GM12878 (cell line): Measurements from ENCODE around the gene LRSAM1. TPM values are rescaled to one million over a fixed set of nuclear protein-coding genes. Genes with fewer than 3 reads are reported as not detected.

ENCODE experiments used
- BCLAF1 ChIP-seq: fragments of 450-650 bp; IDR thresholded peaks from 2 replicates; pipeline ENCODE4 v1.6.1; 2017; ENCODE audit warnings: antibody characterized with exemption, mild to moderate bottlenecking, moderate library complexity
- FOXK2 ChIP-seq: fragments of 450-650 bp; IDR thresholded peaks from 2 replicates; pipeline ENCODE4 v1.6.1; 2017; ENCODE audit warnings: mild to moderate bottlenecking, moderate library complexity
- HDAC6 ChIP-seq: fragments of 200-600 bp; sonication (generic); IDR thresholded peaks from one replicate; pipeline ENCODE4 v1.8.0; 2017; ENCODE audit warnings: antibody characterized with exemption; ENCODE audit not compliant: unreplicated experiment
- IRF4 ChIP-seq: IDR thresholded peaks from 2 replicates; pipeline ENCODE4 v1.6.1; 2011; ENCODE audit warnings: low read depth, low read length
- MTA2 ChIP-seq: fragments of 450-650 bp; IDR thresholded peaks from 2 replicates; pipeline ENCODE4 v1.6.1; 2016; ENCODE audit warnings: low read depth, mild to moderate bottlenecking, moderate library complexity
- PBX3 ChIP-seq: IDR thresholded peaks from 2 replicates; pipeline ENCODE4 v1.6.1; 2011; ENCODE audit warnings: mild to moderate bottlenecking, low read depth, low read length, moderate library complexity; ENCODE audit not compliant: insufficient replicate concordance
- POLR2AphosphoS5 ChIP-seq: IDR thresholded peaks from 2 replicates; pipeline ENCODE4 v1.6.1; 2011; ENCODE audit warnings: mild to moderate bottlenecking, low read length, inconsistent platforms
- POU2F2 ChIP-seq: IDR thresholded peaks from 3 replicates; pipeline ENCODE4 v1.6.1; 2011; ENCODE audit warnings: low read depth, mild to moderate bottlenecking, low read length, borderline replicate concordance
- SMAD1 ChIP-seq: fragments of 450-650 bp; IDR thresholded peaks from 2 replicates; pipeline ENCODE4 v1.6.1; 2018; ENCODE audit warnings: mild to moderate bottlenecking, low read depth; ENCODE audit not compliant: partially characterized antibody
- TBL1XR1 ChIP-seq: IDR thresholded peaks from 2 replicates; pipeline ENCODE4 v1.6.1; 2012; ENCODE audit warnings: low read depth, low read length, improper control_type of control experiment
- TCF12 ChIP-seq: IDR thresholded peaks from 2 replicates; pipeline ENCODE4 v1.6.1; 2011; ENCODE audit warnings: low read depth, mild to moderate bottlenecking, low read length
- ZNF24 ChIP-seq: fragments of 450-650 bp; IDR thresholded peaks from 2 replicates; pipeline ENCODE4 v1.6.1; 2017; ENCODE audit warnings: antibody characterized with exemption, mild to moderate bottlenecking
- polyA plus RNA-seq, 11 experiments: library from polyadenylated mRNA; depleted of rRNA in 4 of 11; unstranded in 6 of 11; stranded (reverse) in 5 of 11; fragments of >200 nt; fragmentation: Nextera tagmentation in 4 of 11; fragmentation: Illumina TruSeq in 1 of 11; extraction: Ambion mirVana in 4 of 11; extraction: Trizol in 1 of 11; gene quantifications; 1 replicate in 1 of 11; 2 replicates in 10 of 11; pipeline versions ENCODE4 v1.2.1 to v1.2.3, GENCODE V29; 2011 to 2016; ENCODE audit warnings: inconsistent platforms in 2 of 11, missing spikeins in 2 of 11, low read depth in 1 of 11
- total RNA-seq, 4 experiments: library from RNA; depleted of rRNA in 3 of 4; stranded (reverse); fragments of >200 nt in 3 of 4; fragmentation: Illumina TruSeq in 1 of 4; extraction: Trizol in 1 of 4; gene quantifications; 2 replicates each; pipeline versions ENCODE4 v1.2.1 to v1.2.3, GENCODE V29; 2013 to 2021
- TF ChIP-seq, protein P1 (sequence below): fragments of 450-650 bp; formaldehyde crosslinking; IDR thresholded peaks from 2 replicates; pipeline ENCODE4 v1.4.0; 2020; ENCODE audit warnings: mild to moderate bottlenecking, moderate library complexity

LRSAM1 gene
- total and polyA plus RNA-seq, 10 of the 15 experiments (the other 5 are each of a cell fraction or from before 2014, with no cell fraction given): 0.14 to 23.4 (median 11.7) TPM

GRCh38 chr9:127457191-127457878 lies 6.0 kb downstream of the LRSAM1 start (continued):
- TF ChIP-seq TBL1XR1: no peak
- no peak for TF ChIP-seq BCLAF1
- no peak for TF ChIP-seq HDAC6
- no peak for TF ChIP-seq ZNF24
- no peak for TF ChIP-seq FOXK2
- TF ChIP-seq POU2F2: no peak
- no peak for TF ChIP-seq IRF4
- TF ChIP-seq MTA2: no peak
- TF ChIP-seq SMAD1: no peak
- no peak for TF ChIP-seq TCF12
- TF ChIP-seq PBX3: no peak
- TF ChIP-seq, protein P1, sequence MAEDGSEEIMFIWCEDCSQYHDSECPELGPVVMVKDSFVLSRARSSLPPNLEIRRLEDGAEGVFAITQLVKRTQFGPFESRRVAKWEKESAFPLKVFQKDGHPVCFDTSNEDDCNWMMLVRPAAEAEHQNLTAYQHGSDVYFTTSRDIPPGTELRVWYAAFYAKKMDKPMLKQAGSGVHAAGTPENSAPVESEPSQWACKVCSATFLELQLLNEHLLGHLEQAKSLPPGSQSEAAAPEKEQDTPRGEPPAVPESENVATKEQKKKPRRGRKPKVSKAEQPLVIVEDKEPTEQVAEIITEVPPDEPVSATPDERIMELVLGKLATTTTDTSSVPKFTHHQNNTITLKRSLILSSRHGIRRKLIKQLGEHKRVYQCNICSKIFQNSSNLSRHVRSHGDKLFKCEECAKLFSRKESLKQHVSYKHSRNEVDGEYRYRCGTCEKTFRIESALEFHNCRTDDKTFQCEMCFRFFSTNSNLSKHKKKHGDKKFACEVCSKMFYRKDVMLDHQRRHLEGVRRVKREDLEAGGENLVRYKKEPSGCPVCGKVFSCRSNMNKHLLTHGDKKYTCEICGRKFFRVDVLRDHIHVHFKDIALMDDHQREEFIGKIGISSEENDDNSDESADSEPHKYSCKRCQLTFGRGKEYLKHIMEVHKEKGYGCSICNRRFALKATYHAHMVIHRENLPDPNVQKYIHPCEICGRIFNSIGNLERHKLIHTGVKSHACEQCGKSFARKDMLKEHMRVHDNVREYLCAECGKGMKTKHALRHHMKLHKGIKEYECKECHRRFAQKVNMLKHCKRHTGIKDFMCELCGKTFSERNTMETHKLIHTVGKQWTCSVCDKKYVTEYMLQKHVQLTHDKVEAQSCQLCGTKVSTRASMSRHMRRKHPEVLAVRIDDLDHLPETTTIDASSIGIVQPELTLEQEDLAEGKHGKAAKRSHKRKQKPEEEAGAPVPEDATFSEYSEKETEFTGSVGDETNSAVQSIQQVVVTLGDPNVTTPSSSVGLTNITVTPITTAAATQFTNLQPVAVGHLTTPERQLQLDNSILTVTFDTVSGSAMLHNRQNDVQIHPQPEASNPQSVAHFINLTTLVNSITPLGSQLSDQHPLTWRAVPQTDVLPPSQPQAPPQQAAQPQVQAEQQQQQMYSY (CRISPR knock-in tag): no peak
- no peak for TF ChIP-seq POLR2AphosphoS5
